Activated naive CD8-positive, alpha-beta T cell treated with anti-CD3 and anti-CD28 coated beads for 36 hours (primary cell): ENCODE measurements around the gene OR51B2. TPM values are rescaled to one million over a fixed set of nuclear protein-coding genes. Genes with fewer than 3 reads are reported as not detected.

Experiments
- DNase-seq: peaks from one replicate; pipeline ENCODE4 v3.0.0; 2021
- H3K27ac Mint-ChIP-seq: one replicate; pipeline ENCODE4 v1.8.0; 2022; ENCODE audit warnings: mild to moderate bottlenecking, moderate library complexity, mixed read lengths
- H3K27me3 Mint-ChIP-seq: one replicate; pipeline ENCODE4 v1.8.0; 2022; ENCODE audit warnings: mild to moderate bottlenecking, mixed read lengths
- H3K36me3 Mint-ChIP-seq: one replicate; pipeline ENCODE4 v1.8.0; 2021; ENCODE audit warnings: mild to moderate bottlenecking, mixed read lengths
- H3K4me1 Mint-ChIP-seq: one replicate; pipeline ENCODE4 v1.8.0; 2021; ENCODE audit warnings: mixed read lengths
- H3K4me3 Mint-ChIP-seq: one replicate; pipeline ENCODE4 v1.8.0; 2022; ENCODE audit warnings: mild to moderate bottlenecking, moderate library complexity, mixed read lengths
- H3K9me3 Mint-ChIP-seq: one replicate; pipeline ENCODE4 v1.8.0; 2022; ENCODE audit warnings: mixed read lengths
- total RNA-seq, 2 experiments: library from RNA; stranded (reverse); gene quantifications; one replicate each; pipeline ENCODE4 v1.2.3, GENCODE V29; 2021

Gene OR51B2
- total RNA-seq, 2 experiments from 2014 or later: not detected

- Mint-ChIP-seq H3K4me1 (no peaks in the 10 kb centered on the region), H3K4me3 (no peak overlapping the region), H3K36me3 (no peaks in the 10 kb centered on the region), H3K27me3 (no peaks in the 10 kb centered on the region), H3K9me3 (no peaks in the 10 kb centered on the region), H3K27ac (no peak overlapping the region)
- no peak for DNase-seq
Observed at GRCh38 chr11:5293028-5293427, 31.1 kb downstream of the OR51B2 start.

- Mint-ChIP-seq H3K4me3 (no peak overlapping the region), H3K9me3 (no peaks in the 10 kb centered on the region), H3K27me3 (no peaks in the 10 kb centered on the region), H3K4me1 (no peaks in the 10 kb centered on the region), H3K36me3 (no peaks in the 10 kb centered on the region), H3K27ac (no peak overlapping the region)
- DNase-seq: no peak
Observed at GRCh38 chr11:5291207-5291838, 32.8 kb downstream of the OR51B2 start.

- Mint-ChIP-seq H3K27me3 (no peaks in the 10 kb centered on the region), H3K27ac (no peak overlapping the region), H3K36me3 (no peaks in the 10 kb centered on the region), H3K4me1 (no peaks in the 10 kb centered on the region), H3K9me3 (no peaks in the 10 kb centered on the region), H3K4me3 (no peak overlapping the region)
- DNase-seq: no peak
Observed at GRCh38 chr11:5290106-5290505, 34.0 kb downstream of the OR51B2 start.

- Mint-ChIP-seq H3K27ac (no peak overlapping the region), H3K4me3 (no peak overlapping the region), H3K4me1 (no peaks in the 10 kb centered on the region), H3K27me3 (no peaks in the 10 kb centered on the region), H3K9me3 (no peaks in the 10 kb centered on the region), H3K36me3 (no peaks in the 10 kb centered on the region)
- no peak for DNase-seq
Observed at GRCh38 chr11:5289696-5290095, 34.4 kb downstream of the OR51B2 start.

GRCh38 chr11:5288906-5289550 lies 35.1 kb downstream of the OR51B2 start:
- no peak for DNase-seq
- no peaks in the 10 kb centered on the region for H3K27me3 Mint-ChIP-seq
- H3K36me3 Mint-ChIP-seq: no peaks in the 10 kb centered on the region
- H3K9me3 Mint-ChIP-seq: no peaks in the 10 kb centered on the region
- no peak overlapping the region for H3K4me3 Mint-ChIP-seq
- H3K4me1 Mint-ChIP-seq: no peaks in the 10 kb centered on the region
- H3K27ac Mint-ChIP-seq: no peak overlapping the region

GRCh38 chr11:5288108-5288905 lies 35.8 kb downstream of the OR51B2 start:
- Mint-ChIP-seq H3K4me3 (no peak overlapping the region), H3K27me3 (no peaks in the 10 kb centered on the region), H3K4me1 (no peaks in the 10 kb centered on the region), H3K27ac (no peak overlapping the region), H3K9me3 (no peaks in the 10 kb centered on the region), H3K36me3 (no peaks in the 10 kb centered on the region)
- DNase-seq: no peak

GRCh38 chr11:5286901-5287300 lies 37.2 kb downstream of the OR51B2 start:
- Mint-ChIP-seq H3K4me1 (no peaks in the 10 kb centered on the region), H3K4me3 (no peak overlapping the region), H3K27me3 (no peaks in the 10 kb centered on the region), H3K27ac (no peak overlapping the region), H3K9me3 (no peaks in the 10 kb centered on the region), H3K36me3 (no peaks in the 10 kb centered on the region)
- DNase-seq: no peak

GRCh38 chr11:5286351-5286750 lies 37.7 kb downstream of the OR51B2 start:
- H3K27me3 Mint-ChIP-seq: no peaks in the 10 kb centered on the region
- H3K9me3 Mint-ChIP-seq: no peaks in the 10 kb centered on the region
- no peaks in the 10 kb centered on the region for H3K4me1 Mint-ChIP-seq
- no peak for DNase-seq
- H3K4me3 Mint-ChIP-seq: no peak overlapping the region
- H3K36me3 Mint-ChIP-seq: no peaks in the 10 kb centered on the region
- H3K27ac Mint-ChIP-seq: no peak overlapping the region

- DNase-seq: no peak
- no peaks in the 10 kb centered on the region for H3K36me3 Mint-ChIP-seq
Observed at GRCh38 chr11:5285703-5286340, 38.3 kb downstream of the OR51B2 start.

GRCh38 chr11:5284637-5285036 lies 39.5 kb downstream of the OR51B2 start:
- H3K27me3 Mint-ChIP-seq: no peaks in the 10 kb centered on the region
- no peak overlapping the region for H3K27ac Mint-ChIP-seq
- no peaks in the 10 kb centered on the region for H3K36me3 Mint-ChIP-seq
- DNase-seq: no peak
- no peak overlapping the region for H3K4me3 Mint-ChIP-seq
- no peaks in the 10 kb centered on the region for H3K4me1 Mint-ChIP-seq
- no peaks in the 10 kb centered on the region for H3K9me3 Mint-ChIP-seq

More at GRCh38 chr11:5285703-5286340, 38.3 kb downstream of the OR51B2 start:
- H3K27me3 Mint-ChIP-seq: no peaks in the 10 kb centered on the region
- no peak overlapping the region for H3K4me3 Mint-ChIP-seq
- H3K4me1 Mint-ChIP-seq: no peaks in the 10 kb centered on the region
- H3K27ac Mint-ChIP-seq: no peak overlapping the region
- no peaks in the 10 kb centered on the region for H3K9me3 Mint-ChIP-seq

GRCh38 chr11:5283882-5284281 lies 40.2 kb downstream of the OR51B2 start:
- H3K9me3 Mint-ChIP-seq: no peaks in the 10 kb centered on the region
- no peaks in the 10 kb centered on the region for H3K4me1 Mint-ChIP-seq
- no peaks in the 10 kb centered on the region for H3K36me3 Mint-ChIP-seq
- no peaks in the 10 kb centered on the region for H3K27me3 Mint-ChIP-seq
- no peak for DNase-seq
- H3K27ac Mint-ChIP-seq: no peak overlapping the region
- H3K4me3 Mint-ChIP-seq: no peak overlapping the region

GRCh38 chr11:5283086-5283485 lies 41.0 kb downstream of the OR51B2 start:
- Mint-ChIP-seq H3K36me3 (no peaks in the 10 kb centered on the region), H3K4me1 (no peaks in the 10 kb centered on the region), H3K27me3 (no peaks in the 10 kb centered on the region), H3K9me3 (no peaks in the 10 kb centered on the region), H3K27ac (no peak overlapping the region), H3K4me3 (no peak overlapping the region)
- no peak for DNase-seq

GRCh38 chr11:5282628-5283027 lies 41.5 kb downstream of the OR51B2 start:
- H3K4me1 Mint-ChIP-seq: no peaks in the 10 kb centered on the region
- H3K27me3 Mint-ChIP-seq: no peaks in the 10 kb centered on the region
- H3K9me3 Mint-ChIP-seq: no peaks in the 10 kb centered on the region
- no peak for DNase-seq
- H3K27ac Mint-ChIP-seq: no peak overlapping the region
- H3K36me3 Mint-ChIP-seq: no peaks in the 10 kb centered on the region
- H3K4me3 Mint-ChIP-seq: no peak overlapping the region

GRCh38 chr11:5281596-5281995 lies 42.5 kb downstream of the OR51B2 start:
- Mint-ChIP-seq H3K4me3 (no peak overlapping the region), H3K27ac (no peak overlapping the region), H3K4me1 (no peaks in the 10 kb centered on the region), H3K27me3 (no peaks in the 10 kb centered on the region), H3K9me3 (no peaks in the 10 kb centered on the region), H3K36me3 (no peaks in the 10 kb centered on the region)
- DNase-seq: no peak

GRCh38 chr11:5280582-5281102 lies 43.5 kb downstream of the OR51B2 start:
- H3K4me1 Mint-ChIP-seq: no peaks in the 10 kb centered on the region
- no peak overlapping the region for H3K27ac Mint-ChIP-seq
- no peaks in the 10 kb centered on the region for H3K9me3 Mint-ChIP-seq
- no peaks in the 10 kb centered on the region for H3K27me3 Mint-ChIP-seq
- no peaks in the 10 kb centered on the region for H3K36me3 Mint-ChIP-seq
- H3K4me3 Mint-ChIP-seq: no peak overlapping the region
- no peak for DNase-seq
